Colon (tissue), 2 donors: Measurements from ENCODE around the gene SUPT3H.

ENCODE experiments used
- FAIRE-seq: peaks from 2 replicates; lab custom pipeline; 2012; peaks lifted over from hg19 to GRCh38; lab: Jason Lieb, UNC
- donor health status: control.
- donor health status: control.

SUPT3H gene

GRCh38 chr6:44784195-44784594 lies 593.5 kb downstream of the SUPT3H start:
- no peak for FAIRE-seq

GRCh38 chr6:44782892-44783291 lies 594.8 kb downstream of the SUPT3H start:
- no peak for FAIRE-seq

GRCh38 chr6:44781912-44782597 lies 595.7 kb downstream of the SUPT3H start:
- FAIRE-seq = no peak

GRCh38 chr6:44780161-44780560 lies 597.6 kb downstream of the SUPT3H start:
- FAIRE-seq = no peak

GRCh38 chr6:44779130-44779826 lies 598.5 kb downstream of the SUPT3H start:
- FAIRE-seq = no peak
